HG02973 (cell line): ENCODE results near the gene DOP1B.
"Not testable (repeated sequence)": the region's sequence is repeated elsewhere in the genome, so short reads cannot be mapped to it uniquely, and the experiment has no call there.

Experiments
- ATAC-seq: cut with Tn5 transposase; IDR thresholded peaks from one replicate; pipeline ENCODE4 v1.9.1; 2021; ENCODE audit warnings: moderate library complexity; ENCODE audit not compliant: unreplicated experiment

DOP1B gene

GRCh38 chr21:36170823-36171222 lies 14.2 kb downstream of the DOP1B start:
- no peak for ATAC-seq

DNA sequence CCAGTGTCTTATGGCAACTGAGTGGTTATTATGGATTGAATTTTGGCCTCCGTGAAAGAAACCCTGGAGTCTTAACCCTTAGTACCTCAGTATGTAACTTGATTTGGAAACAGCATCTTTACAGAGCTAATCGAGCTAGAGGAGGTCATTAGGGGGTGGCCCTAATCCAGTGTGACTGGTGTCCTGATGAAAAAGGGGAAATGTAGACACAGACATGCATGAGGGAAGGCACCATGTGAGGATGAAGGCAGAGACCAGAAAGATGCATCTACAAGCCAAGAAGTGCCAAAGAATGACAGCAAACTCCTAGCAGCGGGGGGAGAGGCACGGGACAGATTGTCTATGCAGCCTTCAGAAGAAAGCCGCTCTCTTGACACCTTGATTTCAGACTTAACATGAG lies 14.7 kb downstream of the DOP1B start:
- no peak for ATAC-seq

GRCh38 chr21:36171741-36172331 lies 15.2 kb downstream of the DOP1B start:
- ATAC-seq: no peak

DNA sequence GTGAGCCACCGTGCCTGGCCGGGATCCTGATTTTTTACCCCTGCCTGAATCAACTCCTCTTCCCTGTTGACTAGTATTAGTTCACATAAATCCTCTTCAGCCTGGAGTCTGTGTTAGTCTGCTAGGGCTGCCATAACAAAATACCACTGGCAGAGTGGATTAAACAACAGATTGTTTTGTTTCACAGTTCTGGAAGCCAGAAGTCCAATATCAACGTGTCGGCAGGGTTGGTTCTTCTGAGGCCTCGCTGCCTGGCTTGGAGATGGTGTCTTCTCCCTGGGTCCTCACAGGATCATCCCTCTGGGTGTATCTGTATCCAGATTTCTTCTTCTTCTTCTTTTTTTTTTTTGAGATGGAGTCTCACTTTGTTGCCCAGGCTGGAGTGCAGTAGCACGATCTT lies 18.2 kb downstream of the DOP1B start:
- ATAC-seq: no peak

GRCh38 chr21:36175771-36176565 lies 19.3 kb downstream of the DOP1B start:
- ATAC-seq: no peak

GRCh38 chr21:36178349-36178748 lies 21.7 kb downstream of the DOP1B start:
- ATAC-seq: no peak

GRCh38 chr21:36179145-36179544 lies 22.5 kb downstream of the DOP1B start:
- ATAC-seq: no peak

GRCh38 chr21:36180963-36181362 lies 24.3 kb downstream of the DOP1B start:
- ATAC-seq: no peak

DNA sequence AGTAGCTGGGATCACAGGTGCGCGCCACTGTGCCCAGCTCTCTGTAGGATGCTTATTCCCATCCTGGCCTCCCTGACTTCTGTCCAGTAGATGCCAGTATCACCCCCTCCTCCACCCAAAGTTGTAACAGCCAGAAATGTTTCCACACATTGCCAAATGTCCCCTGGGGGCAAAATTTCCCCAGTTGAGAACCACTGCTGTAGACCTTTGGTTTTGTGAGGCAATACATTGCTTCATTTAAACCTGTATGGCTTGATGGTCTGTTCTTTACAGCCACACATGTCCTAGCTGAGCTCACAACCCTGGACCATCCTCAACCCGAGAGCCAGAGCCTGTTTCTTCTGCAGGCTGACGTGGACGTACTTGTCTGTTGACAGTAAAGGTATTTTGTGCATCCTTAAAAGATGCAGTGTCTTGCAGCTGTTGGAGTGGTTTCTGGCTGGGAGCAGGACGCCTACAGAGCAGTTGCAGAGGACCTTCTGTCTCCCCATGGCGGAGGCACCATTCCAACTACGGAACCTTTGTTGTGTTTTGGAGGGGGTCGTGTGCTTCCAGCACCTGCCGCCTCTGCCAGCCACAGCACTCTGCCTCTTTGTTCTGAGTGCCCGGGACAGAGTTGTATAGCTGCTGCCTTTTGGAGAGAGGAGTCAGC lies 26.6 kb downstream of the DOP1B start:
- ATAC-seq: no peak

DNA sequence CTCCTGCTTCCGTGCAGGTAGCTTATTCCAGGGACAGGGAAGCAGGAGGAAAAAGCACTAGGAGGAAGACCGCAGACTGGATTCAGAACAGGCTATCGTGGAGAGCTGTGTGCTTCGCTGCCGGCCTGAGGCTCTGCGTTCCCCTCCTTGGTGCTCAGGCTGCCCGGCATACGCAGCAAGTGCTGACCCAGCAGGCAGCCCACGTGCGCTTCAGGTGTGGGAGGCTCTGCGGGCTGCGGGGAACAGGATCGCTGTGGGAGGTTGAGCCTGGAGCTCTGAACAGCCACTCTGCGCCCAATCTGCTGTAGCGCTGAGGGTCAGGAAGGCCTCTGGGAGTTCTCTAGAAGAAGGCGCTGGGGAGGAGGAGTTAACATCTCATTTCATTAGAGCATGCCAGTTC lies 27.9 kb downstream of the DOP1B start:
- no peak for ATAC-seq

GRCh38 chr21:36185523-36185922 lies 28.9 kb downstream of the DOP1B start:
- ATAC-seq: no peak

DNA sequence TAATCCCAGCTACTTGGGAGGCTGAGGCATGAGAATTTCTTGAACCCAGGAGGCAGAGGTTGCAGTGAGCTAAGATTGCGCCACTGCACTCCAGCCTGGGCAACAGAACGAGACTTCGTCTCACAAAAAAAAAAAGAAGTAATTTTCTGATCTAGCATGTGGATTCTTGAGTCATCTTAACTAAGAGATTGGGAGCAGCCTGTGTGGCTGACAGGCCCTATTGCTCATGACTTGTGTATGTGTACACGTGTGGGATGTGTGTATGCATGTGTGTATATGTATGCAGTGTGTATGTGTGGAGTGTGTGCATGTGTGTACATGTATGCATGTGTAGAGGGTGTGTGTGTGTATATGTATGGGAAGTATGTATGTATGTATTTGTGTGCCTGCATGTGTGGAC lies 29.5 kb downstream of the DOP1B start:
- ATAC-seq: no peak

- ATAC-seq: no peak
Observed at GRCh38 chr21:36186506-36187399, 30.1 kb downstream of the DOP1B start.

GRCh38 chr21:36188081-36188681 lies 31.6 kb downstream of the DOP1B start:
- no peak for ATAC-seq

GRCh38 chr21:36188937-36189336 lies 32.3 kb downstream of the DOP1B start:
- no peak for ATAC-seq

- no peak for ATAC-seq
Observed at GRCh38 chr21:36190736-36191135, 34.1 kb downstream of the DOP1B start.

DNA sequence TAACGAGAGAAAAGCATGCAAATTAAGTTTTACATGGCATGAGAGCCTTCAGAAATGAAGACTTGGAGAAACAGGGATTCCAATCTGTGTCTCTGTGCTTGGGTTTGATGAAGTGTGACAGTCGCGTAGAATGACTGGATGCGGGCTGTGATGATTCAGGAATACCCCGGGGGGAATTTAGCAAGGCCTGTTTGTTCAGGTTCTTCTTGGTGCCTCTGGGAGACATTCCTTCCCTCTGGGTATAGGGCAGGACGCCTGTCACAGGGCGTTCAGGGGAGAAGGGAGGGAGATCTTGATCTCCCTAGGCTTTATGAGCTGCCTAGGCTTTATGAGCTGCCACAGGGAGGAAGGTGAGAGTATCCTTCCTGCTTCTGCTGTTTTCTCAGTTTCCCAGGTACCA lies 36.6 kb downstream of the DOP1B start:
- ATAC-seq: no peak

DNA sequence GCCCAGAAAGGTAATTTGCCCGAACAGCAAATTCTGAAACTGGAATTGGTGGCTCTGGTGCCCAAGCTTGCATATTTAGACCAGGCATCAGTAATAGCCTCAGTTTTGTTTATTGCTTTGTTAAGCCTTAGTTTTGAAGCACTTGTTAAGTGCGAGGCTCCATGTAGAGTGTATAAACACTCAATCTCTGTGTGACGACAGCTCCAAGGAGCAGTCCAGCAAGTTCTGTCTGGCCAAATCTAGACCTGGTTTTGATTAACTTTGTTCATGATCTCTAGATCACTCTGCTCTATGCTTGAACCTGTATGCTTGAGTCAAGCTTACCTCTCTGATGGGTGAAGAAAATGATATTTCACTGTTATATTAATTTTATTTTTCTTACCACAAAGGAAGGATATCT lies 37.4 kb downstream of the DOP1B start:
- ATAC-seq: no peak

- ATAC-seq: no peak
Observed at GRCh38 chr21:36195613-36196012, 39.0 kb downstream of the DOP1B start.

- no peak for ATAC-seq
Observed at GRCh38 chr21:36199021-36199420, 42.4 kb downstream of the DOP1B start.

GRCh38 chr21:36199575-36199974 lies 43.0 kb downstream of the DOP1B start:
- ATAC-seq: not testable (repeated sequence)
